MM.1S (cell line): ENCODE measurements around the gene CCDC134.

Experiments used
- EZH2 ChIP-seq: fragments of 300-600 bp; sonication (generic); optimal IDR thresholded peaks from 2 replicates; pipeline ENCODE3; 2017; ENCODE audit warnings: low read depth, mild to moderate bottlenecking, antibody characterized with exemption, low read length, mixed read lengths
- TF ChIP-seq, protein P1 (sequence below): fragments of 300-600 bp; sonication (generic); IDR thresholded peaks from 2 replicates; pipeline ENCODE4 v1.5.1; 2016; ENCODE audit warnings: antibody characterized with exemption, low read length, mixed read lengths

DNA sequence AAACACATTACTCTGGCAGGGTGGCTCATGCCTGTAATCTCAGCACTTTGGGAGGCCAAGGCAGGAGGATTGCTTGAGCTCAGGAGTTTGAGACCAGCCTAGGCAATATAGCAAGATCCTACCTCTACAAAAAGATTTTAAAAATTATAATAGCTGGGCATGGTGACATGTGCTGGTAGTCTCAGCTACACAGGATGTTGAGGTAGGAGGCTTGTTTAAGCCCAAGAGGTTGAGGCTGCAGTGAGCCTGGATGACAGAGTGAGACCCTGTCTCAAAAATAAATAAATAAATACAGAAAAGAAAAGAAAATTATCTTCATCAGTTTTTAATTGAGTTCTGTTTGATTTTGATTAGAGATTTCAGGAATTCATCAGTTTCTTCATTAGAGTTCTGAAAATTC lies 5.2 kb downstream of the CCDC134 start:
- TF ChIP-seq, protein P1, sequence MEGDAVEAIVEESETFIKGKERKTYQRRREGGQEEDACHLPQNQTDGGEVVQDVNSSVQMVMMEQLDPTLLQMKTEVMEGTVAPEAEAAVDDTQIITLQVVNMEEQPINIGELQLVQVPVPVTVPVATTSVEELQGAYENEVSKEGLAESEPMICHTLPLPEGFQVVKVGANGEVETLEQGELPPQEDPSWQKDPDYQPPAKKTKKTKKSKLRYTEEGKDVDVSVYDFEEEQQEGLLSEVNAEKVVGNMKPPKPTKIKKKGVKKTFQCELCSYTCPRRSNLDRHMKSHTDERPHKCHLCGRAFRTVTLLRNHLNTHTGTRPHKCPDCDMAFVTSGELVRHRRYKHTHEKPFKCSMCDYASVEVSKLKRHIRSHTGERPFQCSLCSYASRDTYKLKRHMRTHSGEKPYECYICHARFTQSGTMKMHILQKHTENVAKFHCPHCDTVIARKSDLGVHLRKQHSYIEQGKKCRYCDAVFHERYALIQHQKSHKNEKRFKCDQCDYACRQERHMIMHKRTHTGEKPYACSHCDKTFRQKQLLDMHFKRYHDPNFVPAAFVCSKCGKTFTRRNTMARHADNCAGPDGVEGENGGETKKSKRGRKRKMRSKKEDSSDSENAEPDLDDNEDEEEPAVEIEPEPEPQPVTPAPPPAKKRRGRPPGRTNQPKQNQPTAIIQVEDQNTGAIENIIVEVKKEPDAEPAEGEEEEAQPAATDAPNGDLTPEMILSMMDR: no peak
- no peak for TF ChIP-seq EZH2
